Stimulated activated CD4-positive, alpha-beta T cell treated with anti-CD3 and anti-CD28 coated beads, TNF-alpha, amount 100 ng/mL, for 24 hours (primary cell): ENCODE data around the gene EPS8L3.
"Not testable (repeated sequence)": the region's sequence is repeated elsewhere in the genome, so short reads cannot be mapped to it uniquely, and the experiment has no call there.

Experiments used
- DNase-seq, 3 experiments: peaks; one replicate each; pipeline ENCODE4 v3.0.0-alpha.2; 2020; ENCODE audit warnings: low read depth in 3 of 3

The EPS8L3 gene

GRCh38 chr1:109764561-109765482 lies 1.1 kb upstream of the EPS8L3 start:
- DNase-seq: no peak

DNA sequence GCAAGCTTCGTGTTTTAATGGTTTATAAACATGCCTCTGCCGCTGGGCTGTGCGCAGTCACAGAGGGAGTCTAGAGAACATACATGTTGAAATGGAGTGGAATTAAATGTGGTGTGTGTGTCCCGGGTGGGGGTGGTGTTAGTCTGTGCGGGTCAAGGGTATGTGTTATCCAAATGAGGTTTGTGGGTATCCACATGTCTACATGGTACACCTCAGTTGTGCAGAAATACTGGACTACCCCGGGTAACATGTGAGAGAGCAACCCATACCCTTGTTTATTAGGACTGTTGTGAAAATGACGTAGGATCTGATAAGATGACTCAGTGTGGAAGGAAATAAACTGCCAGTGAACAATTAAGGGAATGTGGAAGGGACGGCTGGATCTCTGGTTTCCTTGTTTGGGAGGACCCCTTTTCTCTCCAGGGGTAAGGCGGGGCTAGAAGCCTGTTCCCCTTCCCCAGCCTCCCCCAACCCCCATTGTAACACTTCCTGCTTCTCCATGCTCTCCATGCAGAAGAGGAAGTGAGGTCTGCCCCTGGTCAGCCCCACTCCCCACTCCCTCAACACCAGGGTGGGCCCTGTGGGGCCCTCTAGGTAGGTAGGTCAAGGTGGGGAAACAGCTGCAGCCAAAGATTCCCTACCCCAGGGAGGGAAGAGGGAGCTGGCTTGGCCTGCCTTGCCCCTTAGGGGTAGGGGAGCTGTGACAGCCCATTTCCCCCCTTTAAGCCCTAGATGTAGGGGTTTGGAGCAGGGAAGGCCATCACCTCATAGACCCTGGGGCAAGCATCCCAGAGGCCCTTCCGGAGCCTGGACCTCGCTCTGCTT lies 690 bp downstream of the EPS8L3 start:
- no peak for DNase-seq

DNA sequence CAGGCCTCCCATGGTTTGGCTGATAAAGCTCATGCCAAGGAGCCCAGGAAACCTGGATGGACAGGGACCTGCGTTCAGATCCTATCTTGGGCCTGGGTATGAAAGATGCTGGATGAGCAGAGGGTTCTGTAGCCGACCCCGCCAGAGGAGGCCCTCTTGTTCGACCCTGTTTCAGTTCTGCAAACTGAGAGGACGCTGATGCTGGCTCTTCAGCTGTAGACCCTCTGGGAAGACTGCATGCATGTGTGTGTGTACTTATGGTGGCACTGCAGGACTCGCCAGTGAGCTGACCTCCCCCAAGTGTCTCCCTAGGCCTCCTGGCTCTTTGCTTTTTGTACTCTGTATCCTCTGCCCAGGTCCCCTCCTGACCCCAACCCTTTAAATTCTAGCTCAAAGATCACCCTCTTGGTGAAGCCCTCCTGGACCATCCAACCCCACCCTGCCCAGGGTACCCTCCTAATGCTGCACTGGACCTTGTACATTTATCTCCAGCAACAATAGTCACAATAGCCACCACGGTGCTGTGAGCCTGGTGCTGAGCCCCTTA lies 1.6 kb downstream of the EPS8L3 start:
- no peak for DNase-seq

DNA sequence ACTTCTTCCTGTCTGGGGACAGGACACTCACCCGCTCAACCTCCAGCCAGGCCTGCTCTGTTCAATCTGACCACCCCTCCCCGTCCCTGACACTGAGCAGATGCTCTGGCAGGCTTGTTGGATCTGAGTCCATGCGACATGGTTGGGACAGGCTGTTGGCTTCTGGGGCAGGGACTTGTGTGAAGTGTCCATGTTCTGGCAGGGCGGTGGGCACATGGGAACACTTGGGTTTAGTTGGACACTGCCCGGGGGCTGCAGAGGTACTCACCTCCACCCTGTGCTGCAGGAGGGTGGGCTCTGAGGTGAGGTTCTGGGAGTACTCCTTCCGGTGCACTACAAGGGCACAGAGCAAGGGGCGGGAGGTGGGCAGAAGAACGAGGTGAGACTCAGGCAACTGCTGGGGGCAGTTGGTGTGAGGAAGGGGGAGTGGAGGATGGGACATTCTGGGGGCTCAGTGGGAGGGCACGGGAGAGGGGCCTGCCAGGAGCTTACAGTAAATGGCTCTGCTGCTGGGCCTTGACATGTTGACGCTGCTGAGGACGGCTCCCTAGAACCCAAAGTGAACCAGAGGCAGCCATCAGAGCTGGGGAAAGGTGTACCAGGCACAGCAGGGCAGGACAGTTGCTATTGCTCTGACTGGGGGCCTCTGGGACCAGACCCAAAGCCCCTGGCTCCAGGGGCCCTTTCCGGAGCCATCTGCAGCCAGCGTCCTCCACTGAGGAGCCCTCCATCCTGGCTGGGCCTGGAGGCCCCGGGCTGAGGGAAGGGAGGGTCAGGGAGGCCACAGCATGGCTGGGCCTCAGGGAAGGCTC lies 2.3 kb downstream of the EPS8L3 start:
- no peak for DNase-seq

DNA sequence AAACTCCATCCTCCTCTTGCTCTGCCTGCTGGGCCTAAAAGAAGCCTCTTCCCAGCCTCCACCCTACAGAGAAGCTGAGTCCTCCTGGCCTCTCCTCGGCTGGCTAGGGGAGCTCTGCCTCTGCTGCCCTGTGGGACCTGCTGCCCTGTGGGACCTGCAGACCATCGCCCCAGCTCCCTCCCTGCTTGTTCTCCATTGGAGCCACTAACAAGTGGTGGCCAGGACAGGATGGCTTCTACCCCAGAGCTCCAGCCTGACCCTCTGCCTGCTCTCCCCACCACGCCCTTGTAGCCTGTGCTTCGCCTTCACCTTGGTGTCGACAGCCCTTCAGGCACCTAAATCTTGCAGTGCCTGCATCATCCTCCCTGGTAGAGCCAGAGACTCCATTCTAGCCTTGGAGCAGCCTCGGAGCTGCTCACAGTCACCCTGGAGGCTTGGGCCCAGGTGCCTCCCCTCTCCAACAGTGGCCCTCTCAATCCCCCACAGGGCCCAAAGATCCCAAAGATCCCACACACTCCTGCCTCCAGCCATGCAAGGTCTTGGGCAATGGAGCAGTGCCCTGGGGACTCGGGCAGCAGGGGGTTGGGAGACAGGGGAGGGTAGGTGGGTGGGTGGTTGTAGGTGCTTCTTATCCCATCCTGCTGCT lies 3.0 kb downstream of the EPS8L3 start:
- no peak for DNase-seq

DNA sequence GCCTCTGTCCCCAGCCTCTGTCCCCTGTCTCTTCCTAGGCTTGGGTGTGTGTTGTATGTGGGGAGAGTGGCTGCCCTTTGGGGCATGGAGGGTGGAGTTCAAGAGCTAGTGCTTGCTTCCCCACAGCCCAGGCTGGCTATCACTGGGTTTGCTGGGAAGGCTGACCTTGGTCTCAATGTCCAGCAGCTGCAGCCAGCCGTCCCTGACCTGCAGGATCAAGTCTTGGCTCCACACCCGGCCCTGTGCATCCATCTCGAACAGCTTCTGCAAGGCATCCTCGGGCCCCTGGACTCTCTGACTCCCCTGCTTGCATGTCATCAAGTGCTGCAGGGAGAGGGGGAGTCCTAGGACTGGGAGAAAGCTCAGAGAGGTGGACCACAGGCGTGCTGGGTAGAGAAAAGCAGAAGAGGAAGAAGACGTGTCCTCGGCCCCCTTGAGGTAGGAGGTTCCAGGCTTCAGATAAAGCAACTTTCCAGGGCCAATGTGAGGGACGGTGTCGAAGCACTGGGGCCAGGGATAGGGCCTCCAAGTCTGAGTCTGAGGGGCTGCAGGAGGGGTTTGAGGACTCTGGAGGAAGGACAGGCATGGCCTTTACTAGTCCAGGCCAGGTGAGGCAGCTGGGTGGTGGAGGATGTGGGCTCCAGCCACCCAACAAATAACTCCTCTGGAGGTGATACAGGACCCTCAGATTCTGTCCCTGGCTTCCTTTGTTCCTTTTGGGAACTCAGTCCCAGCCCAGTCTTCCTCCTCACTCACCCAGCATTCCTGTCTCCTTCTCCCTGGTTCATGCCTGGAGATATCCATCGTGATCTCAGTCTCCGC lies 4.0 kb downstream of the EPS8L3 start:
- DNase-seq: no peak

DNA sequence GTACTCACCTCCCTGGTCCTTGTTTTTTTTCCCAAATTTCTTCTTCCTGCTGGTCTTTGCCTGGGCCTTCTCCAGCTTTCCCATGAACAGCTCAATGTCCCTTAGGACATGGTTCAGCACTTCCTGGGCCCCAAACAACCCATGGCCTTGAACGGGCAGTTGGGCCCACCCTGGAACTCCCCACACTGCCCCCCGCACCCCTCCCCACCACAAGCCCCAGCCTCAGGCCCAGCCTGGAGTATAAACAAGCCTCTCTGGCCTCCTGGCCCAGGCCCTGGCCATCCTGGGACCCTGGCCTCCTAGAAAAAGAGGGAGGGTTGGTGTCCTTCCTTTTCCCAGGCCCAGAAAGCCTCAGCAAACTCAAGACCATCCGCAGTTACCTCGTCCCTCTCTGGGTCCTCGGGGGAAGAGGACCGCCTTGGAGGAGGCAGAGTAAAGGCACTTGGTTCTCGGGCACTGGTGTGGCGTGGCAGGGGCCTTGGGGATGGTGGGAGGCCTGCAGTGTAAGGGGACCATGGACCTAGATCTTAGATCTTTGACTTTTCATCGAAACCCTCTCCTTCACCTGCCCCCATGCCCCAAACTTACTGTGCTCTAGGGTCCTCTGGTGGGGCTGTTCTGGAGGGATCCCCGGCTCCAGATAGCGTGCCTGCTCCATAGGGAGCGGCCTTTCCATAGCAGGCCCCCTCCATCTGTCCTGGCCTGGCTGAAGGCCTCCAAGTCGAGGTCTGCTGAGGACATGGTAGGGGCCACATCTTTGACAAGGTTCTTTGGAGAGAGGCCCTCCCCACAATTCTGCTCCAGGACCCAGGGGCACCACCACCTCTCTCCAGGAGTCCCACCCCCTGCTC lies 5.6 kb downstream of the EPS8L3 start:
- no peak for DNase-seq

DNA sequence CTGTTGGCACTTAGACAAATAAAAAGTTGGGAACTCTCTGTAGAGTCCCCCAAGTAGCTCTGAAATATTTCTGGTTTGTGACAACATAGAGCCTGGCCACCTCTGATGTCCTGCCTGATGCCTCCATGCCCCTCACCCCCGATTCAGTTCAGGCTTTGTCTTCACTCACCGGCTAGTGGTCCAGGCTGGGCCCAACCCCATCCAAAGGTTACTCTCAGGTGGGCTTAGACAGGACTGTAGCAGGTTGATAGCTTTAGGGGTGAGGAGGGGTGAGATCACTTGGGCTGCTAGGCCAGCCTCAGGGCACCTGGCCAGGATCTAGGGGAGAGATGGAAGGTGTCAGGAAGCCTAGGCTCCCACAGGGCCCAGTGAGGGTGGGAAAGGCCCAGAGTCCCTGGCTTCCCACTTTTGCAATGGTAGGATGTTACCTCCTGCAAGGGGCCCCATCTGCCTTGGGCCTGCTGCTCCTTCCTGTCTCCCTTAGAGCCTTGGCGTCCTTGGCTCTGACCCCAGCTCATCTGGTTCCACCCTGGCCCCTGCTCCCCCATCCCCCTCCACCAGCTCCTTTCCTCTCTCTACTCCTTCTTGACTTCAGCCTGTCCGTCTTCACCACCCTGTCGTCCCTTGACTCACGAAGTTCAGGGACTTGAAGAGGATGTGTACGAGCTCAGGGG lies 6.7 kb downstream of the EPS8L3 start:
- DNase-seq: no peak

DNA sequence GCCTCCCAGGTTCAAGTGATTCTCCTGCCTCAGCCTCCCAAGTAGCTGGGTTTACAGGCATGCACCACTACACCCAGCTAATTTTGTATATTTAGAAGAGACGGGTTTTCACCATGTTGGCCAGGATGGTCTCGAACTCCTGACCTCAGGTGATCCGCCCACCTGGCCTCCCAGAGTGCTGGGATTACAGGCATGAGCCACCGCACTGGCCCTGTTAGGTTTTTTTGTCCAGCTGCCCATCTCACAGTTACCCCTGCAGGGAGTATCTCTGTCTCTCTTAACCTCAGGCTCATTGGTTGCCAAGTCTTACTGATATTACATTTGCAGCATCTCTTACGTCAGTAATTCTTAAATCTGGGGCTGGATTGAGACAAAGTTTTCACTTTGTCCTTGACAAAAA lies 7.4 kb downstream of the EPS8L3 start:
- not testable (repeated sequence) for DNase-seq

- DNase-seq: no peak
These were observed 9.0 kb downstream of the EPS8L3 start for GRCh38 chr1:109754738-109755137.

DNA sequence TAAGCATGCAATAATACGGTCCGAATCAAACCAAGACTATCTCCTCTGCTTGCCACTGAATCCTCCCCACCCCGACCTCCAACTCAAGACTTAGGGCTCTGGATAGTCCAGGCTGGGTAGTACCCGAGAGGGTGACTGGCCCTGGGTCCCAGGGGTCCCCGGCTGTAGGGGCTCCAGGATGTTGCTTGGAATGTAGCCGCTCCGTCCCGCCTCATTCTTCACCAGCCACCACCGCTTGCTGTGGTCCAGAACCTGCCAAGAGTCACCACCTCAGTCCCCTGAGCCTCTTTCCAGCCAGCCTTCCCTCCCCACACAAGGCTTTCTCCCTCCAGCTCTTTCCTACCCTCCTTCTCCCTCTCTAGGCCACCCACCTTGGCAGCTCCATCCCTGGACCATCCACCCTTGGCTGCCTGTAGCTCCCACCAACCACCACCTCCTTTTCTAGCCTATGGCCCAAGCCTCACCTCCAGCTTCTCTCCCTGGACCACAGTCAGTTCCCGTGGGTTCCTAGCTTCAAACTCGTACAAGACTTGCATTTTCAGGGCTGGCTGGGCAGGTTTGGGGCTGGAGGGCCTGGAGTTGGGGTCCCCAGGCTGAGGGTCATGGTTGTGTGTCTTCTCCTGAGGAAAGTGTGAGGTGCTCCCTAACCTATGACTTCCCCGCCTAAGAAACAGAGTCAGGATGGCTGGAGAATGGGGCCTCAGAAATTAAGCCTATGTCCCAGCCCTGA lies 12.0 kb downstream of the EPS8L3 start:
- no peak for DNase-seq

GRCh38 chr1:109750920-109751319 lies 12.8 kb downstream of the EPS8L3 start:
- no peak for DNase-seq

DNA sequence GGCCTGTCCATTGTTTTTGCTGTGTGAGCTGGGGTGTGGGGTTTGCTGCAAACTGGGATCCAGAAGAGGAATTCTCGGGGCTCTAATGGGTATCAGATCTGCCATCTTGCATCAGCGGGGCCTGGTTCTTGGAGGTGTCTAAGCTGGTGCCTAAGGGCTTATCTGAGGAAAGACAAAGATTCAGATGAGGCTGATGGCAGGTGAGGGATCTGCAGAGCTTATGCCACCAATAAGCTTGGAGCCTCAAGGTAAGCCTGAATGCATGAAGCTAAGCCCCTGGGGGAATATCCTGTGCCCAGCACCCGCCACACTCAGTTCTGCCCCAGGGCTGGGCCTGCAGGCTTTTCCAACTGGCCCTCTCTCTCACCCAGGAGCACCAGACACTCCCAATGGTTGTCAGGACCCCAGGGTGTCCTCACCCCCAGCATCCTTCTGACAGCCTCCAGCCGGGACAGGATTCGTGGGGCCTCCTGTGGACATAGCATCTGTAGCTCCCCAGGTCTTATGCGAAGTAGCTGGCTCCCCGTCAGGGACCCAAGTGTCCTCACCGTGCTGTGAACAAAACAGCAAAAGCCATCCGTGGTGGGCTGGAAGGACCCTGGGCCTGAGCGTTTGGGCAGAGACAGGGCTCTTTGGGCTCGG lies 13.4 kb downstream of the EPS8L3 start:
- DNase-seq: no peak

DNA sequence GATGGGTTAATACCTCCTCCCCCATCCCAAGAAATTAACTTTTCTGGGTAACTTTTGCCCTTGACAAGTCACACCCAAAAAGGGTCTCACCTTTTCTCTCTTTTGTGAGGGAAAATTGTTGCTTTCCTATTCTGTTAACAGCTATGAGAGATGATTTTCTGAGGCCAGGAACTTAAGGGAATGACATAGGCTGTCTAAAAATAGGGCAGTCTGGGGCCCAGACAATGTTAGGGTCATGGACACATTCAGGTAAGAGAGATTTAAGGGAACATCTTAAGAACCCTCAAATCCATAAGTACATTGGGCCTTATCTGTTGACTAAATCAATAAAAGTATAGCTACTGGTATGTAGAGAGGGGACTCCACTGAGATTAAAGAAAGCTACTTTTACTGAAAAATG lies 14.5 kb downstream of the EPS8L3 start:
- no peak for DNase-seq

- DNase-seq: not testable (repeated sequence)
These were observed 15.4 kb downstream of the EPS8L3 start for GRCh38 chr1:109748311-109748710.

- DNase-seq: no peak
These were observed 22.9 kb downstream of the EPS8L3 start, which contains the start of gene GSTM3 for GRCh38 chr1:109740615-109741373. TSS of gene GSTM3 (minus strand) at chr1:109741038. CDS start at chr1:109740287, 751 bp downstream.
